Neutrophil (primary cell): Measurements from ENCODE around the gene FCHO2.

Experiments used
- H3K27ac ChIP-seq: fragments of 200-600 bp; sonication (generic); 2 replicates; pipeline ENCODE4 v1.5.1; 2016; ENCODE audit warnings: mild to moderate bottlenecking, moderate library complexity
- H3K27me3 ChIP-seq: fragments of 200-600 bp; sonication (generic); 2 replicates; pipeline ENCODE4 v1.6.0; 2016; ENCODE audit warnings: mild to moderate bottlenecking
- H3K36me3 ChIP-seq: fragments of 200-600 bp; sonication (generic); 2 replicates; pipeline ENCODE4 v1.5.1; 2017
- H3K4me1 ChIP-seq, 2 experiments: fragments of 200-600 bp in 1 of 2; sonication (generic) in 1 of 2; 1 replicate in 1 of 2; 2 replicates in 1 of 2; pipeline versions ENCODE4 v1.5.1 to v1.6.1; 2013 to 2016; ENCODE audit warnings: low read depth in 1 of 2, low read length in 1 of 2, mild to moderate bottlenecking in 1 of 2, moderate library complexity in 1 of 2; ENCODE audit not compliant: control insufficient read depth in 1 of 2, insufficient read depth in 1 of 2
- H3K4me3 ChIP-seq, 2 experiments: fragments of 200-600 bp in 1 of 2; sonication (generic) in 1 of 2; 1 replicate in 1 of 2; 2 replicates in 1 of 2; pipeline ENCODE4 v1.5.1; 2013 to 2016; ENCODE audit warnings: low read depth in 1 of 2, low read length in 1 of 2, mild to moderate bottlenecking in 1 of 2, moderate library complexity in 1 of 2
- H3K9me3 ChIP-seq: fragments of 200-600 bp; sonication (generic); 2 replicates; pipeline ENCODE4 v1.5.1; 2016
- TF ChIP-seq, protein P1 (sequence below): fragments of 200-600 bp; sonication (generic); IDR thresholded peaks from 2 replicates; pipeline ENCODE4 v1.5.1; 2016; ENCODE audit warnings: antibody characterized with exemption

The FCHO2 gene

DNA sequence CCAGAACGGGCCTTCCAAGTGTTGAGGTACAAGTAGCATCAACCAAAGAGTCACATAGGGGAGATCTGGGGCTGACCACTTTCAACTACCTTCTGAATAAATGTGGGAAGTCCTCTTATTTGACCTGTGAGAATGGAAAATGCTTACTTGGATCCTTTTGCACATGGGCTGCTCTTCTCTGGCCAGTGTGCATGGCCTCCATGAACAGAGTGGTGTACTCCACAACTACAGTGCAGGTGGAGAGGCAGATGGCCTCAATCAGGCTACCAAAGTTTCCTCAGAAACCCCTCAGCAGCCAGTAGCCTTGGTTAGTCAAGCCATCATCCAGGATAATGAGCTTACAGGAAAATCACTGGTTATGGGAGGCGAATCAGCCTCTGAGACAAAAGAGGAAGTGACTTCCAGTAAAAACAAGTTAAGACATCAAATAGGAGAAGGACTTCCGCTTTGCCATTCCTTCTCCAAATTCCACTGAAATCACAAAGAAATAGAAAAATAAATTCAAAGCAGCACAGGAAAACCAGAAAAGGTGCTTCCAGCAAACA is 18.3 kb upstream of the FCHO2 start:
- TF ChIP-seq, protein P1, sequence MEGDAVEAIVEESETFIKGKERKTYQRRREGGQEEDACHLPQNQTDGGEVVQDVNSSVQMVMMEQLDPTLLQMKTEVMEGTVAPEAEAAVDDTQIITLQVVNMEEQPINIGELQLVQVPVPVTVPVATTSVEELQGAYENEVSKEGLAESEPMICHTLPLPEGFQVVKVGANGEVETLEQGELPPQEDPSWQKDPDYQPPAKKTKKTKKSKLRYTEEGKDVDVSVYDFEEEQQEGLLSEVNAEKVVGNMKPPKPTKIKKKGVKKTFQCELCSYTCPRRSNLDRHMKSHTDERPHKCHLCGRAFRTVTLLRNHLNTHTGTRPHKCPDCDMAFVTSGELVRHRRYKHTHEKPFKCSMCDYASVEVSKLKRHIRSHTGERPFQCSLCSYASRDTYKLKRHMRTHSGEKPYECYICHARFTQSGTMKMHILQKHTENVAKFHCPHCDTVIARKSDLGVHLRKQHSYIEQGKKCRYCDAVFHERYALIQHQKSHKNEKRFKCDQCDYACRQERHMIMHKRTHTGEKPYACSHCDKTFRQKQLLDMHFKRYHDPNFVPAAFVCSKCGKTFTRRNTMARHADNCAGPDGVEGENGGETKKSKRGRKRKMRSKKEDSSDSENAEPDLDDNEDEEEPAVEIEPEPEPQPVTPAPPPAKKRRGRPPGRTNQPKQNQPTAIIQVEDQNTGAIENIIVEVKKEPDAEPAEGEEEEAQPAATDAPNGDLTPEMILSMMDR: no peak
- no peaks in the 10 kb centered on the region for H3K27me3 ChIP-seq
- peaks cover 17 to 19% of the 10 kb centered on the region in 2 experiments for H3K4me1 ChIP-seq
- H3K27ac ChIP-seq: peak overlapping the region; percentile 60
- peak overlapping the region in 1 of 2 experiments; percentile 14 for H3K4me3 ChIP-seq
- no peaks in the 10 kb centered on the region for H3K9me3 ChIP-seq
- no peaks in the 10 kb centered on the region for H3K36me3 ChIP-seq

DNA sequence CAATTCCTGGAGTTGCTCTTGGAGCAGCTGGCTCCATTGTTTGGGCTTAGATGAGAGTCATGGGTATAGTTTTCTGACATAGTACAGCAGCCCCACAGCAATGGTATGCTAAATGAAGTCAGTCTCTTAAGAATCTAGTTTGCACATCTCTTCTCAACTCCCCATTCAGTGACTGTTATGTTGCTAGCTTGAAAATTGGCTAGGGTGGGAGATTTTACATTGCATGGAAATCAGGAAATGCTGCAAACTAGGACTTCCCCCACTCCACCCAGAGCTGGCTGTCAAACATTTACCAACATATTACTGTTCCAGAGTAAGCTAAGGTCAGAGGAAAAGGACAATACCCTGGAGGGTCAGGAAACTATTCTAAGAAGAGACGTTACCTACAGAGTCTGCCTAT is 17.6 kb upstream of the FCHO2 start:
- Histone ChIP-seq H3K27ac (no peak overlapping the region), H3K9me3 (no peaks in the 10 kb centered on the region)
- TF ChIP-seq, protein P1: no peak

DNA sequence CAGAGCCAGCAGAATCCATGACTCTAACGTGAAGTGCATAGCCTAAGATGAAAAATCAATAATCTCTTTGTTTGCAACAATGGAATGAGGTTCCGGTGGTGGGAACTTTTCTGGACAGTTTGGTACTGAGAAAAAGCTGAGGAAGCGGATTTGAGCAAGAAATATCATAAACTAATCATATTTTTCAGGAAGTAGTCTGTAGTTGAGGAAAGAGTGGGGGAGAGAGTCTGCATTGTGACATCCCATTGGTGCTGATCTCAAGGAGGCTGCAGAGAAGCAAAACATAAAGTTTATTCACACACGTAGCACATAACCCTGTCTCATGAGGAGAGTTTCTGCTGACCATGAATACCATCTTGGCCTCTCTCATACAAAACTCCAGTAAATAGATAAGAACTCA is 15.8 kb upstream of the FCHO2 start:
- H3K4me1 ChIP-seq: peaks cover 17 to 19% of the 10 kb centered on the region in 2 experiments
- no peaks in the 10 kb centered on the region for H3K36me3 ChIP-seq
- H3K27me3 ChIP-seq: no peaks in the 10 kb centered on the region
- TF ChIP-seq, protein P1: no peak
- H3K27ac ChIP-seq: no peak overlapping the region
- no peaks in the 10 kb centered on the region for H3K9me3 ChIP-seq
- no peak overlapping the region for H3K4me3 ChIP-seq

More for the DNA sequence above, 17.6 kb upstream of the FCHO2 start:
- Histone ChIP-seq H3K36me3 (no peaks in the 10 kb centered on the region), H3K4me1 (peaks cover 17 to 19% of the 10 kb centered on the region in 2 experiments), H3K27me3 (no peaks in the 10 kb centered on the region), H3K4me3 (peak overlapping the region in 1 of 2 experiments; percentile 14)

DNA sequence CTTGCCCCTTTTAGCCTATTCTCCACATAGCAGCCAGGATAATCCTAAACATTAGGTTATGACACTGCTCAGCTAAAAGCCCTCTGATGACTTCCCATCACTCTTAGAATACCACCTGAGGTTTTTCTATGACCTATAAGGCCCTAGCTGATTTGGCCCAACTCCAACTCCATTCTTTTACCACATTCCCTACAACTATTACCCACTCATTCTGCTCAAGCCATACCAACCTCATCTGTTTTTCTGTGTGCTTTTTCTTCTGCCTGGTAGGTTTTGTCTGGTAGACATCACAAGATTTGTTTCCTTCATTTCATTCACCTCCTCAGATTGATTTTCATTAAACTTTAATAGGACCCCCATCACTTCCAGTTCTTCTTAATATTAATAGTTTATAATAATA is 12.5 kb upstream of the FCHO2 start:
- TF ChIP-seq, protein P1: no peak
- Histone ChIP-seq H3K36me3 (no peaks in the 10 kb centered on the region), H3K27me3 (no peaks in the 10 kb centered on the region), H3K4me1 (peaks cover 6 to 8% of the 10 kb centered on the region in 2 experiments), H3K4me3 (no peak overlapping the region), H3K9me3 (no peaks in the 10 kb centered on the region), H3K27ac (no peak overlapping the region)

DNA sequence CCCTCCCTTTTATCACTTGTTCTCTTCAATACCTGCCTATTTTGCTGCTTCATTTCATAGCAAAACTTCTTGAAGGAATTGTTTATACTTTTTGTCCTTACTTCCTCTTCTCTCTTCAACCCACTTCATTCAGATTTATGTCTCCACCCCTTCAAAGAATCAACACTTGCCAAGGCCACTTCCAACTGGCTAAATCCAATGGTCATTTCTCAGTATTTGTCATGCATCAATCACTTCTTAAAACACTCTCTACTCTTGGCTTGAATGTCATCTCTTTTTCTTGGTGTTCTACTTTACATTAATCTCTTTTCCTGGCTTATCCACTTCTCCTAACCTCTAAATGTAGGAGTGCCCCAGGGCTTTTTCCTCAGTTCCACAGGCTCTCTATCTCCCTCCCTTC is 8.3 kb upstream of the FCHO2 start:
- H3K9me3 ChIP-seq: no peaks in the 10 kb centered on the region
- TF ChIP-seq, protein P1: no peak
- no peak overlapping the region for H3K4me3 ChIP-seq
- H3K4me1 ChIP-seq: no peaks in the 10 kb centered on the region
- no peaks in the 10 kb centered on the region for H3K36me3 ChIP-seq
- peaks cover 9% of the 10 kb centered on the region for H3K27me3 ChIP-seq
- H3K27ac ChIP-seq: no peak overlapping the region
